Astrocyte of the cerebellum (primary cell): ENCODE measurements around the gene TRIM72.
"Not testable (repeated sequence)": the region's sequence is repeated elsewhere in the genome, so short reads cannot be mapped to it uniquely, and the experiment has no call there.

Source experiments
- DNase-seq: peaks from one replicate; pipeline ENCODE4 v3.0.0-alpha.2; 2011; ENCODE audit warnings: low read depth
- H3K4me3 ChIP-seq: 2 replicates; pipeline ENCODE4 v1.5.1; 2011; ENCODE audit warnings: mild to moderate bottlenecking, low read depth, low read length, moderate library complexity
- in situ Hi-C: cut with HindIII; loops from 2 replicates; pipeline ENCODE4 v1.10.0; 2017; ENCODE audit warnings: low sequenced_read_pairs
- TF ChIP-seq, protein P1 (sequence below): IDR thresholded peaks from 2 replicates; pipeline ENCODE4 v1.5.1; 2012; ENCODE audit warnings: low read length, low read depth, moderate library complexity, mild to moderate bottlenecking; ENCODE audit errors: missing control alignments

The TRIM72 gene

DNA sequence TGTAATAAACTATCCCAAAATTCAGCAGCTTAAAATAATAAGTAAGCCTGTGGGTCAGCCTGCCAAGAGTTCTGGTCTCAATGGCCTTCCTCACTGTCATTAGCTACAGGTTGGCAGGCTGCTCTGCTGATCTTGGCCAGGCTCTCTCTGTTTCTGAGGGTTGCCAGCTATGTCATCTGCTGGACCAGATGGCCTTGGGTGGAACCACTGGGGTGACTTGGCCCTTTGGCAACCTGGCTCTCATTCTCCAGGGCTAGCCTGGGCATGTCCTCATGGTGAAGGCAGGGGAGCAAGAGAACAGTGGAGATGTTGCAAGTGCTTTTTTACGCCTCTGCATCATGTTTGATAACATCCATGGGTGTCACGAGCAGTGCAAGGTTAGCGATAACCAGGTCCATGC lies 59.8 kb downstream of the TRIM72 start:
- TF ChIP-seq, protein P1, sequence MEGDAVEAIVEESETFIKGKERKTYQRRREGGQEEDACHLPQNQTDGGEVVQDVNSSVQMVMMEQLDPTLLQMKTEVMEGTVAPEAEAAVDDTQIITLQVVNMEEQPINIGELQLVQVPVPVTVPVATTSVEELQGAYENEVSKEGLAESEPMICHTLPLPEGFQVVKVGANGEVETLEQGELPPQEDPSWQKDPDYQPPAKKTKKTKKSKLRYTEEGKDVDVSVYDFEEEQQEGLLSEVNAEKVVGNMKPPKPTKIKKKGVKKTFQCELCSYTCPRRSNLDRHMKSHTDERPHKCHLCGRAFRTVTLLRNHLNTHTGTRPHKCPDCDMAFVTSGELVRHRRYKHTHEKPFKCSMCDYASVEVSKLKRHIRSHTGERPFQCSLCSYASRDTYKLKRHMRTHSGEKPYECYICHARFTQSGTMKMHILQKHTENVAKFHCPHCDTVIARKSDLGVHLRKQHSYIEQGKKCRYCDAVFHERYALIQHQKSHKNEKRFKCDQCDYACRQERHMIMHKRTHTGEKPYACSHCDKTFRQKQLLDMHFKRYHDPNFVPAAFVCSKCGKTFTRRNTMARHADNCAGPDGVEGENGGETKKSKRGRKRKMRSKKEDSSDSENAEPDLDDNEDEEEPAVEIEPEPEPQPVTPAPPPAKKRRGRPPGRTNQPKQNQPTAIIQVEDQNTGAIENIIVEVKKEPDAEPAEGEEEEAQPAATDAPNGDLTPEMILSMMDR: no peak
- H3K4me3 ChIP-seq: no peak overlapping the region
- DNase-seq: no peak
- in situ Hi-C loops: no loop called here

DNA sequence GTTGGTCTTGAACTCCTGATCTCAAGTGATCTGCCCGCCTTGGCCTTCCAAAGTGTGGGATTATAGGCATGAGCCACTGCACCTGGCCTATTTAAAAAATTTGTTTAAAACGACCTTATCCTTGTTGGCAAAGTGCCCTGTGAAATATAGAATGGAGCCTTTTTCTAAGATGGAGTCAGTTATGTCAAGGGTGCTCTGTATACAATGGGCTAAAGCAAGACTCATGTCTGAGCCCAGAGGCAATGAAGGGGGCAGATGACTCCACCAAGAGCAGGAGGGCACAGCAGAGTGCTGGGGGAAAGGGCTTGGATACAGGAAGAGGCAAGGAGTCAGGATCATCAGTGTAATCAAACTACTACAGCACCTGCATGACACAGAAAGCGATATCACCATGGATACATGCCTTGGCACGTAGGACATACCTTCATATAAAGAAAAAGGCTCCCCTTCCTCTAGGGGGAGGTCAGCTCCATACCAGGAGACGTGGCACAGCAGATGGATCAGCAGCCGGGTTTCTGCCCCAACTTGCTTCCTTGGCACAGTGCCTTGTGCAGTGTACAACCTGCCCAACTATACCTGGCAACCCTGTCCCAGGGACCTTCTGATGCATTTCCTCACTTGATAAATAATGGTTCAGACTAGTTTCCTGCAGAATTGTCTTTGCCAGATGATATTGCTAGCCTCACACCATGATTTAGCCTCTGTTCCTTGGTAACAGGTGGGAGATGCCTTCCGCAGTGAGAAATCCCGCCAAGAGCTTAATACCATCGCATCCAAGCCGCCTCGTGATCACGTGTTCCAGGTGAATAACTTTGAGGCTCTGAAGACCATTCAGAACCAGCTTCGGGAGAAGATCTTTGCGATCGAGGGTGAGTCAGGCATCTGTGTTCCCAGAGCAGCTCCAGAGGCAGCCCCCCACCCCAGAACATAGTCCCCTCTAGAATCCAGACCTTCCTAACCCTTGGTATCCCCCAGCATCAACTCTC lies 61.2 kb downstream of the TRIM72 start:
- in situ Hi-C loops: no loop called here

DNA sequence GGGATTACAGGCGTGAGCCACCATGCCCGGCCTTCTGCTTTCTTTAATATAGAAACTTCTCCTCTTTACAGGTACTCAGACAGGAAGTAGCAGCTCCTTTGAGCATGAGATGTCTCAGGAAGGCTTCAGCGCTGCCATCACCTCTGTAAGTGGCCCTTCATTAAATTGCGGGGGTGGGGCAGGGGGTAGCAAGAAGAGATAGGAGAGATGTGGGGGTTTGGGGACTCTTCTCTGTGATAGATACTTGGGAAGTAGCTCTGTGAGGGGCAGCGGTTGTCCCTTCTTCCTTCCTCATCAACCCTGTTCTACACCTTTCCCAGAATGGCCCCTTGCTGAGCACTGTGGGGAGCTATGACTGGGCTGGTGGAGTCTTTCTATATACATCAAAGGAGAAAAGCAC lies 62.7 kb downstream of the TRIM72 start:
- no peak for DNase-seq
- in situ Hi-C loops: no loop called here
- H3K4me3 ChIP-seq: no peak overlapping the region
- TF ChIP-seq, protein P1: no peak

More for the DNA sequence above, 61.2 kb downstream of the TRIM72 start:
- TF ChIP-seq, protein P1: no peak
- DNase-seq: no peak
- H3K4me3 ChIP-seq: no peak overlapping the region

DNA sequence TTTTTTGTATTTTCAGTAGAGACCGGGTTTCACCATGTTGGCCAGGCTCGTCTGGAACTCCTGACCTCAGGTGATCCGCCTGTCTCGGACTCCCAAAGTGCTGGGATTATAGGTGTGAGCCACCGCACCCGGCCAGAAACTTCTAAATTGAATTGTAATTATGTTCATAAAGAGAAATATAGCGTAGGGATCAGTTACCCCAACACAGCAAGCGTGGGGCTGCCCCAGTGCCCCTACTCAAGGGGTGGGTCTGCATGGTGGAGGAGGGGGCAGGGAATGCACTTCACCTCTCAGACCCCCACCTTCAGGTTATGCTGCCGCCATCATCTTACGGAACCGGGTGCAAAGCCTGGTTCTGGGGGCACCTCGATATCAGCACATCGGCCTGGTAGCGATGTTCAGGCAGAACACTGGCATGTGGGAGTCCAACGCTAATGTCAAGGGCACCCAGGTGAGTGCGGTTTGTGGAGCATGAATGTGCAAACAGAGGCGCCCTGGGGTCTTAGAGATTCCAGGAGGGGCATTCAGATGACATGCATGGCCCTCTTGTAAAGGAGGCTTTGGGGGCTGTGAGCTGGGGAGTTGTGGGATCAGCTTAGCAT lies 63.8 kb downstream of the TRIM72 start:
- no peak for DNase-seq
- TF ChIP-seq, protein P1: no peak
- no peak overlapping the region for H3K4me3 ChIP-seq
- in situ Hi-C loops: no loop called here

DNA sequence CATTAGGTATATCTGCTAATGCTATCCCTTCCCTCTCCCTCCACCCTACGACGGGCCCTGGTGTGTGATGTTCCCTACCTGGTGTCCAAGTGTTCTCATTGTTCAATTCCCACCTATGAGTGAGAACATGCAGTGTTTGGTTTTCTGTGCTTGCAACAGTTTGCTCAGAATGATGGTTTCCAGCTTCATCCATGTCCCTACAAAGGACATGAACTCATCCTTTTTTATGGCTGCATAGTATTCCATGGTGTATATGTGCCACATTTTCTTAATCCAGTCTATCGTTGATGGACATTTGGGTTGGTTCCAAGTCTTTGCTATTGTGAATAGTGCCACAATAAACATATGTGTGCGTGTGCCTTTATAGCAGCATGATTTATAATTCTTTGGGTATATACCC lies 64.9 kb downstream of the TRIM72 start:
- H3K4me3 ChIP-seq, DNase-seq, in situ Hi-C loops: not testable (repeated sequence)
